Urinary bladder (tissue), 4 donors: Measurements from ENCODE around the gene OSGIN1. TPM values are rescaled to one million over a fixed set of nuclear protein-coding genes. Genes with fewer than 3 reads are reported as not detected.

Experiments used
- DNase-seq: peaks from one replicate; pipeline ENCODE4 v3.0.0-alpha.2; 2015; ENCODE audit errors: extremely low spot score
- H3K27ac ChIP-seq: one replicate; pipeline ENCODE4 v1.5.1; 2013; ENCODE audit warnings: low read depth, mild to moderate bottlenecking, moderate library complexity
- H3K36me3 ChIP-seq: one replicate; pipeline ENCODE4 v1.6.1; 2013; ENCODE audit warnings: mild to moderate bottlenecking, moderate library complexity; ENCODE audit not compliant: insufficient read depth
- H3K4me1 ChIP-seq: one replicate; pipeline ENCODE4 v1.6.1; 2013; ENCODE audit warnings: mild to moderate bottlenecking, moderate library complexity; ENCODE audit not compliant: insufficient read depth
- H3K4me3 ChIP-seq: one replicate; pipeline ENCODE4 v1.5.1; 2013; ENCODE audit warnings: low read depth, low read length
- WGBS: extraction: QIAGEN DNeasy Blood & Tissue Kit; methylation state at CpG from one replicate; pipeline ENCODE4 v1.1.7; 2013; 5-methylcytosine and 5-hydroxymethylcytosine counted together
- polyA plus RNA-seq: library from polyadenylated mRNA; stranded (reverse); fragments of 200-250 nt; gene quantifications from one replicate; pipeline ENCODE4 v1.2.3, GENCODE V29; 2013
- total RNA-seq: library from RNA; depleted of rRNA; stranded (reverse); fragments of >200 nt; gene quantifications from one replicate; pipeline ENCODE4 v1.2.3, GENCODE V29; 2014
- donor health status: healthy with polysubstance abuse.
- donor health status: healthy.

Gene OSGIN1
- total and polyA plus RNA-seq, 2 donors, result 0.21 to 11.9 TPM

DNA sequence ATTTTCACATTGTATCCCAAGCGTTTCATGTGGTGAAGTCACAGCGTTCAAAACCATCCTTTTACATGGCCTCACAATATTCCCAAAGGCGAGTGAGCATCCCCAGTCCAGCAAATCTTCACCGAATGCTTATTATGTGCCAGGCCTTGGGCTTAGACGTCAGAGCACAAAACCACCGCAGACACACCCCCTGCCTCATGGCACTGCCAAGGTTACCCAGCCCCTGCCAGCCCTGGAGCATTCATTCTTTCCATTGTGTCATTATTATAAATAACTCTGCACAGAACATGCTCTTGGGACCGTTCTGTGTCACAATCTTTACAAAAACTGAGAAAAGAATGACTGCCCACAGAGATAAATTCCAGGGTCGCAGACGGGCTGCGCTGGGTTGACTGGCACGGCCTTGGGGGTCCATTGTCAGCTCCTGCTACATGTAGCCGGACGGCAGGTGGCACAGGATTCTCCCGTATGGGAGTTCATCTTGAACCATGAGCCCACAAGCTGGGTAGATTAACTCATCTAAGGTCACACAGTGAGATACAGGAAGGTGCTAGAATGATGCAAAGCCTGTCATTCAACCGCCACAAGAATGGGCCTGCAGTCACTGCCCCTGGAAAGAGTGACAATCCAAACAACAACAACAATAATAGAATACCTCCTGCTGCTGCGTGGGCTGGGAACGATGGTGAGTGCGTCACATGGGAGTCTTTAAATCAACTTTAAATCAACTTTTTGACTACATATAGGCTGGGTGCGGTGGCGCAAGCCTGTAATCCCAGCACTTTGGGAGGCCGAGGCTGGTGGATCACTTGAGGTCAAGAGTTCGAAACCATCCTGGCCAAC, 10.5 kb downstream of the OSGIN1 start:
- DNase-seq, result no peak

DNA sequence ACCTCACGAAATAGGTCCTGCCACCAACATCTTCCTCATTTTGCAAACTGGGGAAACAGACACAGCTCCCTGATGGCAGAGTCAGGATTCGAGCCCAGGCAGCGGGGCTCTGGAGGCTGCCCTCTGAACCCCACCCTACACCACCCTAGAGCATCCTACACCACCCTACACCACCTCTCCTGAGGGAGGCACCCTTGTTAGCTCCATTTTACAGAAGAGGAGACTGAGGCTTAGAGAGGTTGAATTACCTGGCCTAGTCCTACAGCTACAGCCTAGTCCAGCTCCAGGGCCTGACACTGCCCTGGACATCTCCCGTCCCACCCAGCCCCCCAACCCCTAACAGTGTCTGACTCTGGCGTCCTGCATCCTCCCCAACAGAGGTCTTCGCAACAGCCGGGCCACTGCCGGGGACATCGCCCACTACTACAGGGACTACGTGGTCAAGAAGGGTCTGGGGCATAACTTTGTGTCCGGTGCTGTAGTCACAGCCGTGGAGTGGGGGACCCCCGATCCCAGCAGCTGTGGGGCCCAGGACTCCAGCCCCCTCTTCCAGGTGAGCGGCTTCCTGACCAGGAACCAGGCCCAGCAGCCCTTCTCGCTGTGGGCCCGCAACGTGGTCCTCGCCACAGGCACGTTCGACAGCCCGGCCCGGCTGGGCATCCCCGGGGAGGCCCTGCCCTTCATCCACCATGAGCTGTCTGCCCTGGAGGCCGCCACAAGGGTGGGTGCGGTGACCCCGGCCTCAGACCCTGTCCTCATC, 11.8 kb downstream of the OSGIN1 start:
- no peaks in the 10 kb centered on the region for H3K4me1 ChIP-seq
- no peak overlapping the region for H3K27ac ChIP-seq
- no peak for DNase-seq
- H3K4me3 ChIP-seq, result no peak overlapping the region
- no peaks in the 10 kb centered on the region for H3K36me3 ChIP-seq
- 92% methylated on average over 26 of the region's 26 CpGs for whole genome bisulfite sequencing

More for the DNA sequence above, 10.5 kb downstream of the OSGIN1 start:
- 90% methylated on average over 22 of the region's 22 CpGs for WGBS
- Histone ChIP-seq H3K4me3 (no peak overlapping the region), H3K27ac (no peak overlapping the region), H3K36me3 (peaks cover 4% of the 10 kb centered on the region), H3K4me1 (no peaks in the 10 kb centered on the region)

DNA sequence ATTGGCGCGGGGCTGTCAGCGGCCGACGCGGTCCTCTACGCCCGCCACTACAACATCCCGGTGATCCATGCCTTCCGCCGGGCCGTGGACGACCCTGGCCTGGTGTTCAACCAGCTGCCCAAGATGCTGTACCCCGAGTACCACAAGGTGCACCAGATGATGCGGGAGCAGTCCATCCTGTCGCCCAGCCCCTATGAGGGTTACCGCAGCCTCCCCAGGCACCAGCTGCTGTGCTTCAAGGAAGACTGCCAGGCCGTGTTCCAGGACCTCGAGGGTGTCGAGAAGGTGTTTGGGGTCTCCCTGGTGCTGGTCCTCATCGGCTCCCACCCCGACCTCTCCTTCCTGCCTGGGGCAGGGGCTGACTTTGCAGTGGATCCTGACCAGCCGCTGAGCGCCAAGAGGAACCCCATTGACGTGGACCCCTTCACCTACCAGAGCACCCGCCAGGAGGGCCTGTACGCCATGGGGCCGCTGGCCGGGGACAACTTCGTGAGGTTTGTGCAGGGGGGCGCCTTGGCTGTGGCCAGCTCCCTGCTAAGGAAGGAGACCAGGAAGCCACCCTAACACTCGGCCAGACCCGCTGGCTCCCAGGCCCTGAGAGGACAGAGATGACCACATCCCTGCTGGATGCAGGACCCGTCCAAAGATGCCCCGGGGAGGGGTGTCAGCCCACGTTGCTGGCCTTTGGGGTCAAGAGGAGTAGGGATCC, 12.6 kb downstream of the OSGIN1 start:
- H3K36me3 ChIP-seq, result no peaks in the 10 kb centered on the region
- DNase-seq, result no peak

DNA sequence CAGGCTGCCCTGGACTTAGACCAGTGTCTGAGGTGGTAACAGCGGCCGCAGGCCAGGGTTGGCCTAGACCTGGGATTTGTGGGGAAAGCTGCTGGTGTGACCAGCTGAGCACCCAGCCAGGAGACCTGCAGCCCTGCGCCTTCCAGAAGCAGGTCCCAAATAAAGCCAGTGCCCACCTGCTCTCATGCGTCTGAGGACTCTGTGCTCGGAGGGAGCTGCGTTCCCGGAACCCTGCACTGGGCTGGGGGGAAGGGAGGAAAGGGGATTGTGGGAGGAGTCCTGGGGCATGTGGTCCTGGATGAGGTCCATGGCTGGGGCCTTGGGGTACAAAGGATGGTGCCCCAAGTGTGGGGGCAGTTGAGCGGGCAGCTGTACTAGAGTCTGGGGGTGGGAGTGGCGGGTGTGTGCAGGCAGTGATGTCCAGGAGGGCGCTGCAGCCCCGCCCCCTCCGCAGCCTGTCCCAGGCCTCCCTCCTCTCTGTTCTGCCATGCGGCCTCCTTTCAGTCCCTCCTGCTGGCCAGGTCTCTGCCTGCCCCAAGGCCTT, 13.2 kb downstream of the OSGIN1 start:
- Histone ChIP-seq H3K4me3 (no peak overlapping the region), H3K36me3 (no peaks in the 10 kb centered on the region), H3K27ac (no peak overlapping the region), H3K4me1 (no peaks in the 10 kb centered on the region)
- 91% methylated on average over 13 of the region's 13 CpGs for WGBS
- no peak for DNase-seq

More for the DNA sequence above, 12.6 kb downstream of the OSGIN1 start:
- Histone ChIP-seq H3K4me1 (no peaks in the 10 kb centered on the region), H3K4me3 (no peak overlapping the region), H3K27ac (no peak overlapping the region)
- 92% methylated on average over 36 of the region's 36 CpGs for WGBS

DNA sequence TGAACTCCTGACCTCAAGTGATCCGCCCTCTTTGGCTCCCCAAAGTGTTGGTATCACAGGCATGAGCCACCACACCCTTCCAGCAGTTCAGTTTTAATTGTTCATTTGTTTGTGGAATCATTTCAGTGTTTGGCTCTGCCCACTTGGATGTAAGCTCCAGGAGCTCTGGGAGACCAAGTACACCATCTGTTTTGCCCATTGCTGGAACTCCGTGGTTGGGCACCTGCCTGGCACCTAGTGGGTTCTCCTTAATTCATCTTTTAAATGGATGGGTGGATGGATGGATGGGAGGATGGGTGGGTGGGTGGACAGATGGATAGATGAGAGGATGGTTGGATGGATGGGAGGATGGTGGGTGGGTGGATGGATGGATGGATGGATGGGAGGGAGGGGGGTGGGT, 14.1 kb downstream of the OSGIN1 start:
- no peaks in the 10 kb centered on the region for H3K36me3 ChIP-seq
- no peak overlapping the region for H3K4me3 ChIP-seq
- WGBS, result 87% methylated on average over 2 of the region's 2 CpGs
- no peak for DNase-seq
- H3K27ac ChIP-seq, result no peak overlapping the region
- no peaks in the 10 kb centered on the region for H3K4me1 ChIP-seq

DNA sequence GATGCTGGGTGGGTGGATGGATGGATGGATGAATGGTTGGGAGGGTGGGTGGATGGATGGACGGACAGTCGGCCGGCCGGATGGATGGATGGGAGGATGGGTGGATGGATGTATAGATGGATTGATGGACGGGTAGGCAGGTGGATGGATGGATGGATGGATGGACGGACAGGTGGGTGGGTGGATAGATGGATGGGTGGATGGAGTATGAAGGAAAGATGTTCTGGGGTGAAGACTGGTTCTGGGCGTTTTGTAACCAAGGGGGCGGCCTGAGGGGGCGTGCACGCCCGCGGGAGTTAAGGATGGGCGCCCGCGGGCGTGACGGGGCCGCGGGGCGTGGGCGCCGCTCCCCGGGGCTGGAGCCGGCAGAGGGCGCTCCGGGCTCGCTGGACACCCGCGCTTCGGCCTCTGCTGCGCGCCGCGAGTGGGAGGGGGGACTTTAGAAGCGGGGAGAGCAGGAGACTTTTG, 14.8 kb downstream of the OSGIN1 start, which contains the start of gene NECAB2:
Gene NECAB2, plus strand, starts transcription at position 407 of the 468 bp plus-strand sequence. CDS start 405 bp downstream, outside the sequence.
- no peak within 1 kb of the TSS for H3K27ac ChIP-seq
- 11% methylated on average over 35 of the region's 35 CpGs for WGBS
- peak within 1 kb of the TSS; percentile 53 for H3K4me3 ChIP-seq
- DNase-seq, result no peak
- H3K36me3 ChIP-seq, result no peaks in the 10 kb centered on the region
- H3K4me1 ChIP-seq, result no peaks in the 10 kb centered on the region

DNA sequence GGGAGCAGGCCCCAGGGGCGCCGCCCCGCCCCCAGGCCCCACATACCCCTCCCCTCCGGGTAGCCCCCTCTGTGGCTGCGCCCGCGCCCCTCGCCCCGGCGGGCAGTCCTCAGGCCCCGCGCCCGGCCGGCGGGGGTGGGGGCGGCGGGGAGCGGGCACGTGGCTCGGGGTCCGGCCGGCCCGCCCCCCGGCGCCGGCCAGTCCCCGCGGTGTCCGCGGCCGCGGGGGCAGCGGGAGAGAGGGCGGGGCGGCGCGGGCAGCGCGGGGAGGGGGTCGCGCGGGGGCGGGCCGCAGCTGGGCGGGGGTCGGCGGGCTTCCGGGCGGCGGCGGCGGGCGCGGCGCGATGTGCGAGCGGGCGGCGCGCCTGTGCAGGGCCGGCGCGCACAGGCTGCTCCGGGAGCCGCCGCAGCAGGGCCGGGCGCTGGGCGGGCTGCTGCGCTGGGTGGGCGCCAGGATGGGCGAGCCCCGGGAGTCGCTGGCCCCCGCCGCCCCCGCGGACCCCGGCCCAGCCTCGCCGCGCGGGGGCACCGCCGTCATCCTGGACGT, 15.3 kb downstream of the OSGIN1 start:
- WGBS, result 2% methylated on average over 84 of the region's 87 CpGs
- no peaks in the 10 kb centered on the region for H3K36me3 ChIP-seq
- DNase-seq, result no peak
- no peaks in the 10 kb centered on the region for H3K4me1 ChIP-seq
- H3K27ac ChIP-seq, result no peak overlapping the region
- H3K4me3 ChIP-seq, result peak overlapping the region; percentile 53

DNA sequence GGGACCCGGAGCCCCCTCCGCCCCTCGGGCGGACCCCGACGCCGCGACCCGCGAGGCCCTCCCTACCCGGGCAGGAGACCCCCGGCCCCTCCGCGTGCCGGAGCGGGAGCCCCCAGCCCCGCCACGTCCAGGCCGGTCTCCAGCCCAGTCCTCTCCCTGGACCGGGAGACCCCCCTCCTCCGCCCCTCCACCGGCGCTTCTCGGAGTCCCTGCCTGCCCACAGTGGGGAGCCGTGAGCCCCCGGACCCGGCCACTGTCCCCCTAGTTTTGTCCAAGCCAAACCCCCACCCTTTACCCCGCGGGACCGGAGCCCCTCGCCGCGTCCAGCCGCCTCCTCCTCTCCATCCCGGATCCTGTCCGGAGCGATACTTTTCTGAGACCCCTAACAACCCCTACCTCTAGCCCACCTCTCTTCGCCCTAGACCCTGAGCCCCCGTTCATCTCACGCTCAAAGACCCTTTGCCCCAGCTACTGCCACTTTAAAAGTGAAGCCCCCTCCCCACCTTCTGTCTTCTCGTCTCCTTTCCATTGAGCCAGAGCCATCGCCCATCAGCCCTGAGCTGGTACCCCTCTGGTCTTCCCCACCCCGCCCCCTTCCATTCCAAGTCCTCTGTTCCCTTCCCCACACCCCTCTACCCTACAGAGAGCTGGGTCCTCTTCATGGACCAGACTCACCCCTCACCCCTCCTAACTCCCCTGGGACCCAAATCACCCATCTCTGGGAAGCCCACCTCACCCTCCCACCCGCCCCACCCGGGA, 16.0 kb downstream of the OSGIN1 start:
- Histone ChIP-seq H3K4me3 (peak overlapping the region; percentile 53), H3K27ac (no peak overlapping the region), H3K4me1 (no peaks in the 10 kb centered on the region), H3K36me3 (no peaks in the 10 kb centered on the region)
- no peak for DNase-seq
- WGBS, result 5% methylated on average over 45 of the region's 45 CpGs

DNA sequence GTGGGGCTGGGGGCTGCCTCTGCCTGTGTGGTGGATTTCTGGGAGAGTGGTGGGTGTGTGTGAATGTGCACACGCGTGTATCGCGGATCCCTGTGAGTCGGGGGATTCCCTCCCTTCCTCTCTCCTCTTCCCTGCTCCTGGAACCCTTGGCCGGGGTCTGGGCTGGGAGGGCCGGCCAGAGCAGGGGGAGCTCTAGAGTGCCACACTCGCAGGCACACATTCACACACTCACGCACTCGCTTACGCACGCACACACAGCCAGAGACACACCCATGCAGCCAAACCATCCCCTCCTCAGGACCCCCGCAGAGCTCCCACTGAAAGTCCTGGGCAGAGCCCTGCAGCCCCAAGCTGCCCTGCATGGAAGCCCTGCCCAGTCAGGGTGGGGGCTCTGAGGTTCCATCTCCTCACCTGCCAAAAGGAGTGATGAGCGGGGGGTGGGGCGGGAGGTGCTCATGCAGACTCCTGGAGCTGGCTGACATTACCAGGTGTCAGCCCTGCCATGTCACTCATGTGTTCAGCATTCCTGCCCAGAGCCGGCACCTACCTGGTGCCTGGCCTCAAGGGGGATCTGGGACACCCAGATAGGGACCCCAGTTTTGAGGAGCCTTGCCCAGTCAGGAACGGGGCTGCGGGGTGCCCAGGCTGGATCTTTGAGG, 16.9 kb downstream of the OSGIN1 start:
- Histone ChIP-seq H3K4me1 (no peaks in the 10 kb centered on the region), H3K36me3 (no peaks in the 10 kb centered on the region), H3K27ac (no peak overlapping the region), H3K4me3 (no peak overlapping the region)
- no peak for DNase-seq
- WGBS, result 51% methylated on average over 18 of the region's 18 CpGs

DNA sequence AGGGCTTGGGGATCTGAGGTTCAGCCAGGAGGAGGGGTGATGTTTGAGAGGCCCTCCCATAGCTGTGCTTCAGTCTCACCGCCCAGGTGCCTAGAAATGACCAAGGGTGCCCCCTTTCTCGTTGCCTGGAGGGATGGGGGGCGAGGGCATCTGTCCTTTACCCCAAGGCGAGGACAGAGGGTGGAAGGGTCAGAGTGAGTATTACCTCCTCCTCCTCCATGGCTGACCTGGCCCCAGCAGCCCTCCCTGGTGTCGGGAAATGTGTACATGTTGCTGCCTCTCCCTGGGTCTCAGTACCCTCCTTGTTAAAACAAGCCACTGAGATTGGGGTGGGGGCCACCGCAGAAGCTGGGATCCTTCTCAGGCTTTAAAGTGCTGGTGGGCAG, 17.4 kb downstream of the OSGIN1 start:
- H3K36me3 ChIP-seq, result no peaks in the 10 kb centered on the region
- DNase-seq, result no peak
- H3K4me3 ChIP-seq, result no peak overlapping the region
- 78% methylated on average over 6 of the region's 6 CpGs for WGBS
- no peak overlapping the region for H3K27ac ChIP-seq
- H3K4me1 ChIP-seq, result no peaks in the 10 kb centered on the region

DNA sequence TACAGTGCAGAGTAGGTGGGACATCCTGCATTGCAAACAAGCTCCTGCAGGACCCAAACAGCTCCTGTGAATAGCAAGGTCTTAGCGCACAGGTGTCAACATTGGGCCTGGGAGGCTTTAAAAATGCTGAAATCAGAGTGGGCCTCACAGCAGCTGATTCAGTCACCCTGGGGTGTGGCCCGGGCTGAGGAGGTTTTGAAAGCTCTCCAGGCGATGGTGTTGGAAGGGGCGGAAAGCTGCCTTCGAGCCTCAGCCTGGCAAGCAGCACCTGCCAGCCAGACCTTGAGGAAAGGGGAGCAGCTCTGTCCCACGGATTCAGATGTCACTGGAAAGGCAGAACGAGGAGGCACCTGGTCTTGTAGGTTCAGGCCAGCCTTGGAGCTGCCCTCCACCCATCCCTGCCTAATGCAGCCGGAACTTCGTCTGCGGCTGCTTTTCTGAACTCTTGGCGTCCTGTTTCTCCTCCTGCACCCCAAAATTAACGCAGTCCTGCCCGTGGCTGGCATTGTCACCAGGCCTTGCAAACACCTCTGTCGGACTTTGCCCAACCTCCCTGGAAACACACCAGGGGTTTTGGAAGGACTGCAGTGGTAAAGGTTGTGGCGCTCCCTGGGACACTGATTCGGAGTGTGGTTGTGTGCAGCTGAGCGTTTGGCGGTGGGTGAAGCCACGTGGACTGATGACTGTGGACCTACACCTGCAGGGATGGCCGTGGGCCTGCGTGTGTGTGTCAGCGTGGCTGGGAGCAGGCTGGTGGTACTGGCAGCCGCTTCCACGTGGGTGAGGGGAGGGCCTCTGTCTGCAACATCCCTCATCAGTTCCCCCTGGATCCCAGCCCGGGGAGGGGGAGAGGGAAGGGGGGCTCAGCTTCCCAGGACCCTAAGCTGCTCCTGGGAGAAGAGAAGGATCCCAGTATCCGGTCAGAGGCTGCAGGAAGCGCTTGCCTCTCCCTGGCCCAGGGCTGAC, 18.4 kb downstream of the OSGIN1 start:
- DNase-seq, result no peak
- no peak overlapping the region for H3K27ac ChIP-seq
- H3K4me1 ChIP-seq, result no peaks in the 10 kb centered on the region
- H3K4me3 ChIP-seq, result no peak overlapping the region
- 74% methylated on average over 27 of the region's 27 CpGs for WGBS
- no peaks in the 10 kb centered on the region for H3K36me3 ChIP-seq
